AG10803 (cell line): ENCODE data around the gene DPP3.
A peak's percentile ranks its signal among the peaks of the same experiment; 100 is the strongest.
"Not testable (repeated sequence)": the region's sequence is repeated elsewhere in the genome, so short reads cannot be mapped to it uniquely, and the experiment has no call there.

Source experiments
- DNase-seq: peaks from one replicate; pipeline ENCODE4 v3.0.0; 2010; ENCODE audit warnings: low read depth
- H3K4me3 ChIP-seq: 2 replicates; pipeline ENCODE4 v1.5.1; 2011; ENCODE audit warnings: mild to moderate bottlenecking, low read length, control low read depth
- CTCF ChIP-seq: conservative IDR thresholded peaks from 2 replicates; pipeline ENCODE4 v1.5.1; 2011; ENCODE audit warnings: mild to moderate bottlenecking, low read length, control low read depth, inconsistent platforms

Gene DPP3

GRCh38 chr11:66457826-66458225 is 22.4 kb upstream of the DPP3 start:
- no peak for TF ChIP-seq CTCF
- H3K4me3 ChIP-seq = no peak overlapping the region
- no peak for DNase-seq

GRCh38 chr11:66459138-66459778 is 21.0 kb upstream of the DPP3 start:
- H3K4me3 ChIP-seq = no peak overlapping the region
- no peak for TF ChIP-seq CTCF
- no peak for DNase-seq

- H3K4me3 ChIP-seq = no peak overlapping the region
- no peak for DNase-seq
- TF ChIP-seq CTCF = no peak
These were observed 18.2 kb upstream of the DPP3 start for GRCh38 chr11:66462010-66462409.

GRCh38 chr11:66462911-66463310 is 17.3 kb upstream of the DPP3 start:
- no peak for TF ChIP-seq CTCF
- DNase-seq = no peak
- no peak overlapping the region for H3K4me3 ChIP-seq

GRCh38 chr11:66464116-66464515 is 16.1 kb upstream of the DPP3 start:
- H3K4me3 ChIP-seq, DNase-seq: not testable (repeated sequence)

- DNase-seq = no peak
- H3K4me3 ChIP-seq = no peak overlapping the region
- no peak for TF ChIP-seq CTCF
These were observed 15.3 kb upstream of the DPP3 start for GRCh38 chr11:66464916-66465315.

- DNase-seq = no peak
- TF ChIP-seq CTCF = no peak
- H3K4me3 ChIP-seq = peak overlapping the region; percentile 73
These were observed 14.6 kb upstream of the DPP3 start for GRCh38 chr11:66465373-66466224.
